ENCODE data around the gene GPC5.
"Not testable (repeated sequence)": the region's sequence is repeated elsewhere in the genome, so short reads cannot be mapped to it uniquely, and the experiment has no call there.

The GPC5 gene

GRCh38 chr13:92682832-92683517, 1284.6 kb downstream of the GPC5 start:
- DNase-seq: no peak

GRCh38 chr13:92694047-92694446, 1295.6 kb downstream of the GPC5 start:
- no peak for DNase-seq

- DNase-seq: not testable (repeated sequence)
These were observed 1297.4 kb downstream of the GPC5 start for GRCh38 chr13:92695827-92696226.

GRCh38 chr13:92716749-92717148, 1318.3 kb downstream of the GPC5 start:
- DNase-seq: no peak

GRCh38 chr13:92717857-92718256, 1319.4 kb downstream of the GPC5 start:
- DNase-seq: no peak

GRCh38 chr13:92719868-92720267, 1321.4 kb downstream of the GPC5 start:
- DNase-seq: no peak

- DNase-seq: no peak
These were observed 1323.2 kb downstream of the GPC5 start for GRCh38 chr13:92721620-92722019.

GRCh38 chr13:92727118-92727517, 1328.7 kb downstream of the GPC5 start:
- DNase-seq: no peak

- DNase-seq: no peak
These were observed 1335.6 kb downstream of the GPC5 start for GRCh38 chr13:92734068-92734467.

GRCh38 chr13:92734545-92734944, 1336.1 kb downstream of the GPC5 start:
- DNase-seq: no peak

GRCh38 chr13:92735909-92736308, 1337.5 kb downstream of the GPC5 start:
- no peak for DNase-seq

GRCh38 chr13:92739306-92739818, 1340.9 kb downstream of the GPC5 start:
- no peak for DNase-seq

GRCh38 chr13:92743992-92744391, 1345.6 kb downstream of the GPC5 start:
- DNase-seq: no peak

- no peak for DNase-seq
These were observed 1346.8 kb downstream of the GPC5 start for GRCh38 chr13:92745258-92745657.

- DNase-seq: not testable (repeated sequence)
These were observed 1354.3 kb downstream of the GPC5 start for GRCh38 chr13:92752705-92753104.

- no peak for DNase-seq
These were observed 1363.3 kb downstream of the GPC5 start for GRCh38 chr13:92761710-92762109.

GRCh38 chr13:92767468-92767867, 1369.0 kb downstream of the GPC5 start:
- DNase-seq: no peak

GRCh38 chr13:92768602-92769001, 1370.2 kb downstream of the GPC5 start:
- no peak for DNase-seq

- DNase-seq: no peak
These were observed 1370.6 kb downstream of the GPC5 start for GRCh38 chr13:92769046-92769445.

- no peak for DNase-seq
These were observed 1377.2 kb downstream of the GPC5 start for GRCh38 chr13:92775658-92776057.

GRCh38 chr13:92781965-92782690, 1383.7 kb downstream of the GPC5 start:
- no peak for DNase-seq

GRCh38 chr13:92802776-92803175, 1404.4 kb downstream of the GPC5 start:
- no peak for DNase-seq

GRCh38 chr13:92804346-92804745, 1405.9 kb downstream of the GPC5 start:
- no peak for DNase-seq

- DNase-seq: no peak
These were observed 1406.5 kb downstream of the GPC5 start for GRCh38 chr13:92804926-92805325.
